Thyroid gland (tissue), 4 donors: Measurements from ENCODE around the gene SSR2. TPM values are rescaled to one million over a fixed set of nuclear protein-coding genes. Genes with fewer than 3 reads are reported as not detected.
"Not testable (repeated sequence)": the region's sequence is repeated elsewhere in the genome, so short reads cannot be mapped to it uniquely, and the experiment has no call there.

Experiments used
- DNase-seq, 2 donors: peaks; one replicate each; pipeline ENCODE4 v3.0.0-alpha.2; 2019
- H3K27ac ChIP-seq, 3 donors: fragments of 200-600 bp; sonication (generic); 1 replicate in 2 of 3; 2 replicates in 1 of 3; pipeline ENCODE4 v1.5.1; 2016 to 2019; ENCODE audit warnings: mild to moderate bottlenecking in 1 of 3, moderate library complexity in 1 of 3
- H3K27me3 ChIP-seq: fragments of 200-600 bp; sonication (generic); one replicate; pipeline ENCODE4 v1.5.1; 2019
- H3K36me3 ChIP-seq, 2 donors: fragments of 200-600 bp; sonication (generic); one replicate each; pipeline ENCODE4 v1.5.1; 2016 to 2019
- H3K4me1 ChIP-seq, 2 donors: fragments of 200-600 bp; sonication (generic); one replicate each; pipeline ENCODE4 v1.5.1; 2017 to 2019
- H3K4me3 ChIP-seq, 3 donors: fragments of 200-600 bp; sonication (generic); replicated peaks in 1 of 3; 1 replicate in 2 of 3; 2 replicates in 1 of 3; pipeline ENCODE4 v1.5.1; 2016; ENCODE audit warnings: mild to moderate bottlenecking in 1 of 3
- H3K9me3 ChIP-seq: fragments of 200-600 bp; sonication (generic); one replicate; pipeline ENCODE4 v1.5.1; 2017
- CTCF ChIP-seq, 6 experiments: fragments of 200-600 bp in 3 of 6; fragments of 450-650 bp in 3 of 6; sonication (generic) in 3 of 6; IDR thresholded peaks; one replicate each; pipeline ENCODE4 v1.5.1; 2016 to 2019; ENCODE audit warnings: antibody characterized with exemption in 6 of 6, mild to moderate bottlenecking in 2 of 6, inconsistent platforms in 1 of 6, moderate library complexity in 1 of 6
- POLR2A ChIP-seq, 2 donors: fragments of 450-650 bp; IDR thresholded peaks; one replicate each; pipeline ENCODE4 v1.6.1; 2017; ENCODE audit warnings: antibody characterized with exemption in 2 of 2, mild to moderate bottlenecking in 2 of 2, moderate library complexity in 1 of 2
- WGBS, 2 donors: methylation state at CpG; one replicate each; pipeline ENCODE4 v1.1.5; 2017; 5-methylcytosine and 5-hydroxymethylcytosine counted together
- intact Hi-C: fragments of 100-400 bp; cut with DNase I; formaldehyde crosslinking; loops from one replicate; pipeline ENCODE4 v1.15.1; 2023
- total RNA-seq, 4 donors: library from RNA; depleted of rRNA; stranded (reverse); fragments of >200 nt; gene quantifications; one replicate each; pipeline ENCODE4 v1.2.3, GENCODE V29; 2016

The SSR2 gene
- total RNA-seq, 4 donors from 2014 or later = 78.6 to 193 (median 130) TPM

- WGBS, 2 donors = 67 to 89% methylated on average over 3 of the region's 3 CpGs
- H3K27ac ChIP-seq = no peak overlapping the region
- no peak overlapping the region for H3K4me3 ChIP-seq
- H3K27me3 ChIP-seq = no peaks in the 10 kb centered on the region
- intact Hi-C loops = no loop called here
- no peaks in the 10 kb centered on the region for H3K36me3 ChIP-seq
- no peaks in the 10 kb centered on the region for H3K4me1 ChIP-seq
- DNase-seq = no peak
- no peak for TF ChIP-seq POLR2A (IDR thresholded peaks at IDR 0.05)
- TF ChIP-seq CTCF (IDR thresholded peaks at IDR 0.05) = no peak
- H3K9me3 ChIP-seq = no peaks in the 10 kb centered on the region
Observed at GRCh38 chr1:156048663-156049258, 28.0 kb upstream of the SSR2 start.

GRCh38 chr1:156045076-156045475, 24.3 kb upstream of the SSR2 start:
- H3K4me3 ChIP-seq = no peak overlapping the region
- intact Hi-C loops = no loop called here
- WGBS, 2 donors = 93 to 96% methylated on average over 4 of the region's 4 CpGs
- no peaks in the 10 kb centered on the region for H3K9me3 ChIP-seq
- no peaks in the 10 kb centered on the region for H3K4me1 ChIP-seq
- H3K27me3 ChIP-seq = no peaks in the 10 kb centered on the region
- DNase-seq = no peak
- TF ChIP-seq CTCF (IDR thresholded peaks at IDR 0.05) = no peak
- TF ChIP-seq POLR2A (IDR thresholded peaks at IDR 0.05) = no peak
- H3K36me3 ChIP-seq = peaks cover 9 to 13% of the 10 kb centered on the region in 2 donors
- H3K27ac ChIP-seq = no peak overlapping the region

GRCh38 chr1:156042828-156043227, 22.1 kb upstream of the SSR2 start:
- WGBS, 2 donors = 74 to 78% methylated on average over 3 of the region's 3 CpGs
- H3K36me3 ChIP-seq = peaks cover 9 to 13% of the 10 kb centered on the region in 2 donors
- intact Hi-C loops = no loop called here
- no peak overlapping the region for H3K4me3 ChIP-seq
- no peaks in the 10 kb centered on the region for H3K27me3 ChIP-seq
- no peak for TF ChIP-seq POLR2A (IDR thresholded peaks at IDR 0.05)
- TF ChIP-seq CTCF (IDR thresholded peaks at IDR 0.05) = no peak
- H3K9me3 ChIP-seq = no peaks in the 10 kb centered on the region
- no peaks in the 10 kb centered on the region for H3K4me1 ChIP-seq
- H3K27ac ChIP-seq = no peak overlapping the region
- DNase-seq = peak in 1 of 2 donors; percentile 20

- H3K36me3 ChIP-seq, H3K27ac ChIP-seq, intact Hi-C loops, H3K9me3 ChIP-seq, H3K4me3 ChIP-seq, H3K27me3 ChIP-seq, DNase-seq, H3K4me1 ChIP-seq: not testable (repeated sequence)
- 89 to 93% methylated on average over 4 of the region's 4 CpGs for WGBS, 2 donors
Observed at GRCh38 chr1:156034991-156035390, 14.2 kb upstream of the SSR2 start.

GRCh38 chr1:156033011-156033410, 12.3 kb upstream of the SSR2 start:
- no peak overlapping the region for H3K27ac ChIP-seq
- H3K4me1 ChIP-seq = no peaks in the 10 kb centered on the region
- H3K4me3 ChIP-seq = no peak overlapping the region
- TF ChIP-seq POLR2A (IDR thresholded peaks at IDR 0.05) (no peak), CTCF (IDR thresholded peaks at IDR 0.05) (no peak)
- intact Hi-C loops = no loop called here
- no peak for DNase-seq
- 54% methylated on average over 6 of the region's 6 CpGs for WGBS, 2 donors
- H3K36me3 ChIP-seq = no peaks in the 10 kb centered on the region
- H3K9me3 ChIP-seq = no peaks in the 10 kb centered on the region
- no peaks in the 10 kb centered on the region for H3K27me3 ChIP-seq
